GM19035 (cell line): ENCODE results near the gene GTF3C6.
"Not testable (repeated sequence)": the region's sequence is repeated elsewhere in the genome, so short reads cannot be mapped to it uniquely, and the experiment has no call there.

Experiments used
- ATAC-seq: cut with Tn5 transposase; IDR thresholded peaks from one replicate; pipeline ENCODE4 v1.9.1; 2021; ENCODE audit not compliant: unreplicated experiment

GTF3C6 gene

GRCh38 chr6:110958329-110959192 is at the start of gene GTF3C6:
Gene GTF3C6, plus strand, starts transcription at chr6:110958706. Its CDS starts 64 bp downstream, at chr6:110958770.
- peak; percentile 97 for ATAC-seq

GRCh38 chr6:110930781-110931180 is 27.7 kb upstream of the GTF3C6 start:
- ATAC-seq, result no peak

- no peak for ATAC-seq
Observed at GRCh38 chr6:110933912-110934311, 24.6 kb upstream of the GTF3C6 start.

- ATAC-seq, result no peak
Observed at GRCh38 chr6:110934381-110934898, 24.1 kb upstream of the GTF3C6 start.

- no peak for ATAC-seq
Observed at GRCh38 chr6:110935171-110935570, 23.3 kb upstream of the GTF3C6 start.

- no peak for ATAC-seq
Observed at GRCh38 chr6:110938171-110938570, 20.3 kb upstream of the GTF3C6 start.

- no peak for ATAC-seq
Observed at GRCh38 chr6:110939429-110940200, 18.9 kb upstream of the GTF3C6 start.

GRCh38 chr6:110944681-110945151 is 13.8 kb upstream of the GTF3C6 start:
- ATAC-seq, result peak; percentile 100

- ATAC-seq, result no peak
Observed at GRCh38 chr6:110946498-110946897, 12.0 kb upstream of the GTF3C6 start.

GRCh38 chr6:110949679-110950285 is 8.7 kb upstream of the GTF3C6 start:
- ATAC-seq, result no peak

- ATAC-seq, result no peak
Observed at GRCh38 chr6:110950440-110950839, 8.1 kb upstream of the GTF3C6 start.

- no peak for ATAC-seq
Observed at GRCh38 chr6:110951008-110951407, 7.5 kb upstream of the GTF3C6 start.

- no peak for ATAC-seq
Observed at GRCh38 chr6:110951986-110952794, 6.3 kb upstream of the GTF3C6 start.

GRCh38 chr6:110953633-110954303 is 4.7 kb upstream of the GTF3C6 start:
- no peak for ATAC-seq

- no peak for ATAC-seq
Observed at GRCh38 chr6:110960014-110960390, 1.5 kb downstream of the GTF3C6 start.

- not testable (repeated sequence) for ATAC-seq
Observed at GRCh38 chr6:110962636-110963035, 4.1 kb downstream of the GTF3C6 start.

GRCh38 chr6:110965629-110966229 is 7.2 kb downstream of the GTF3C6 start:
- ATAC-seq, result no peak

GRCh38 chr6:110968661-110969060 is 10.2 kb downstream of the GTF3C6 start:
- not testable (repeated sequence) for ATAC-seq

GRCh38 chr6:110971468-110971867 is 13.0 kb downstream of the GTF3C6 start:
- no peak for ATAC-seq
